B cell (primary cell): ENCODE data around the gene ELOVL6. TPM values are rescaled to one million over a fixed set of nuclear protein-coding genes. Genes with fewer than 3 reads are reported as not detected.

Experiments used
- ATAC-seq: fragments of 200-7000 bp; cut with Tn5 transposase; one replicate; pipeline ENCODE4 v1.10.0; 2021; ENCODE audit warnings: low read depth, mild to moderate bottlenecking, moderate number of reproducible peaks, moderate library complexity
- CTCF ChIA-PET: fragments of 350-600 bp; sonication (Branson Sonifier 250); formaldehyde crosslinking; loops from one replicate; lab custom pipeline; 2021; ENCODE audit warnings: antibody characterized with exemption, inconsistent platforms; lab: Charles Lee
- POLR2A ChIA-PET: fragments of 350-600 bp; sonication (Branson Sonifier 250); formaldehyde crosslinking; loops from one replicate; lab custom pipeline; 2021; ENCODE audit warnings: antibody characterized with exemption; lab: Charles Lee
- DNase-seq: peaks from one replicate; pipeline ENCODE4 v3.0.0; 2013
- H2AFZ ChIP-seq: 2 replicates; pipeline ENCODE4 v1.6.1; 2012; ENCODE audit warnings: mild to moderate bottlenecking, low read depth, low read length; ENCODE audit not compliant: insufficient read depth, poor library complexity, severe bottlenecking
- H3K27ac ChIP-seq, 2 donors: 1 replicate in 1 of 2; 2 replicates in 1 of 2; pipeline ENCODE4 v1.5.1; 2012 to 2013; ENCODE audit warnings: low read length in 2 of 2, mild to moderate bottlenecking in 2 of 2, moderate library complexity in 1 of 2
- H3K27me3 ChIP-seq, 4 experiments: fragments of 200-600 bp in 1 of 4; sonication (generic) in 1 of 4; replicated peaks in 1 of 4; 1 replicate in 2 of 4; 2 replicates in 2 of 4; pipeline versions ENCODE4 v1.6.1 to v1.7.0; 2013 to 2016; ENCODE audit warnings: low read length in 3 of 4, mild to moderate bottlenecking in 2 of 4, mixed read lengths in 1 of 4, moderate library complexity in 1 of 4; ENCODE audit not compliant: insufficient read depth in 4 of 4, control insufficient read depth in 3 of 4; ENCODE audit errors: control extremely low read depth in 1 of 4
- H3K36me3 ChIP-seq, 2 experiments: replicated peaks in 1 of 2; 1 replicate in 1 of 2; 2 replicates in 1 of 2; pipeline versions ENCODE4 v1.6.1 to v1.7.1; 2013; ENCODE audit warnings: low read length in 1 of 2; ENCODE audit not compliant: insufficient read depth in 2 of 2, control insufficient read depth in 1 of 2; ENCODE audit errors: control extremely low read depth in 1 of 2, extremely low read depth in 1 of 2
- H3K4me1 ChIP-seq, 2 donors: fragments of 200-600 bp in 1 of 2; sonication (generic) in 1 of 2; 1 replicate in 1 of 2; 2 replicates in 1 of 2; pipeline versions ENCODE4 v1.5.1 to v1.6.1; 2013 to 2017; ENCODE audit warnings: low read length in 2 of 2; ENCODE audit not compliant: control insufficient read depth in 2 of 2, insufficient read depth in 2 of 2
- H3K4me2 ChIP-seq: replicated peaks from 2 replicates; pipeline ENCODE3; 2012; ENCODE audit warnings: mild to moderate bottlenecking, low read depth, low read length; ENCODE audit not compliant: poor library complexity, severe bottlenecking
- H3K4me3 ChIP-seq, 5 experiments: fragments of 200-600 bp in 1 of 5; sonication (generic) in 1 of 5; 1 replicate in 3 of 5; 2 replicates in 2 of 5; pipeline versions ENCODE4 v1.5.1 to v1.7.0; 2011 to 2016; ENCODE audit warnings: low read length in 4 of 5, mild to moderate bottlenecking in 4 of 5, low read depth in 2 of 5, control low read depth in 1 of 5, moderate library complexity in 1 of 5; ENCODE audit not compliant: insufficient read depth in 1 of 5; ENCODE audit errors: control extremely low read depth in 1 of 5, extremely low read depth in 1 of 5
- H3K79me2 ChIP-seq: fragments of 200-600 bp; sonication (generic); one replicate; pipeline ENCODE4 v1.6.0; 2016; ENCODE audit warnings: low read length; ENCODE audit not compliant: control insufficient read depth, insufficient read depth
- H3K9ac ChIP-seq: fragments of 200-600 bp; sonication (generic); 2 replicates; pipeline ENCODE4 v1.6.1; 2017; ENCODE audit warnings: mild to moderate bottlenecking, low read length, moderate library complexity
- H3K9me3 ChIP-seq, 3 donors: one replicate each; pipeline versions ENCODE4 v1.6.1 to v1.7.1; 2013; ENCODE audit warnings: low read length in 2 of 3; ENCODE audit not compliant: control insufficient read depth in 2 of 3, insufficient read depth in 1 of 3; ENCODE audit errors: control extremely low read depth in 1 of 3
- H4K20me1 ChIP-seq: 2 replicates; pipeline ENCODE4 v1.6.0; 2012; ENCODE audit warnings: mild to moderate bottlenecking, low read length; ENCODE audit not compliant: insufficient read depth, control insufficient read depth, poor library complexity, severe bottlenecking
- H3K27ac Mint-ChIP-seq: one replicate; pipeline ENCODE4 v1.8.0; 2021; ENCODE audit warnings: mixed read lengths
- H3K27me3 Mint-ChIP-seq: one replicate; pipeline ENCODE4 v1.8.0; 2021; ENCODE audit warnings: mixed read lengths
- H3K4me1 Mint-ChIP-seq: one replicate; pipeline ENCODE4 v1.8.0; 2021; ENCODE audit warnings: mixed read lengths
- H3K4me3 Mint-ChIP-seq: one replicate; pipeline ENCODE4 v1.8.0; 2021; ENCODE audit warnings: mixed read lengths
- H3K9me3 Mint-ChIP-seq: one replicate; pipeline ENCODE4 v1.8.0; 2022; ENCODE audit warnings: mixed read lengths; ENCODE audit not compliant: insufficient read depth
- CTCF ChIP-seq: fragments of 200-600 bp; IDR thresholded peaks from one replicate; pipeline ENCODE4 v1.8.0; 2022; ENCODE audit warnings: antibody characterized with exemption, mild to moderate bottlenecking
- EZH2 ChIP-seq: IDR thresholded peaks from 2 replicates; pipeline ENCODE4 v1.6.1; 2012; ENCODE audit warnings: borderline replicate concordance, low read depth, mild to moderate bottlenecking, moderate library complexity, low read length; ENCODE audit not compliant: insufficient read depth, poor library complexity, severe bottlenecking
- WGBS: methylation state at CpG from one replicate; pipeline ENCODE4 v1.1.5; 2013; ENCODE audit warnings: missing lambda C conversion rate; ENCODE audit not compliant: insufficient coverage; 5-methylcytosine and 5-hydroxymethylcytosine counted together
- intact Hi-C: fragments of 100-400 bp; cut with micrococcal nuclease; formaldehyde crosslinking; loops from one replicate; pipeline ENCODE4 v1.10.0; 2022
- polyA plus RNA-seq: library from polyadenylated mRNA; depleted of rRNA; stranded (reverse); fragments of >200 nt; gene quantifications from 2 replicates; pipeline ENCODE4 v1.2.3, GENCODE V29; 2012
- total RNA-seq, 2 donors: library from RNA; stranded (reverse); fragments of 120-200 nt in 1 of 2; gene quantifications; 1 replicate in 1 of 2; 2 replicates in 1 of 2; pipeline versions ENCODE4 v1.2.3 to v1.2.4, GENCODE V29; 2013 to 2022

ELOVL6 gene
- total and polyA plus RNA-seq, 2 donors (not counting 1 experiment from before 2014, with no cell fraction given) = 0.10 to 0.22 TPM

- H3K9me3 ChIP-seq = no peaks in the 10 kb centered on the region
- no peak for ATAC-seq
- H3K4me1 ChIP-seq = peaks cover 6 to 8% of the 10 kb centered on the region in 2 donors
- H3K27me3 Mint-ChIP-seq = peaks cover 3% of the 10 kb centered on the region
- H3K9me3 Mint-ChIP-seq = no peaks in the 10 kb centered on the region
- H4K20me1 ChIP-seq = no peaks in the 10 kb centered on the region
- no peaks in the 10 kb centered on the region for H3K27me3 ChIP-seq
- no peak overlapping the region for H3K9ac ChIP-seq
- no peaks in the 10 kb centered on the region for H3K36me3 ChIP-seq
- H3K27ac ChIP-seq = no peak overlapping the region
- intact Hi-C loops = no loop called here
- CTCF ChIA-PET = interaction anchor here (1.0 to 1.2 kb wide), 2 partner anchors 15 to 17 kb away, joined by 3 to 8 read pairs; no protein-coding TSS in a partner anchor
- H3K4me3 Mint-ChIP-seq = no peak overlapping the region
- H3K4me1 Mint-ChIP-seq = peaks cover 10% of the 10 kb centered on the region
- POLR2A ChIA-PET = no interaction called here
- H2AFZ ChIP-seq = no peak overlapping the region
- TF ChIP-seq CTCF (no peak), EZH2 (no peak)
- H3K4me3 ChIP-seq = no peak overlapping the region
- H3K27ac Mint-ChIP-seq = no peak overlapping the region
- no peaks in the 10 kb centered on the region for H3K79me2 ChIP-seq
- no peak overlapping the region for H3K4me2 ChIP-seq
- DNase-seq = no peak
- no CpG with 5 or more reads among the region's 1 CpG for whole genome bisulfite sequencing
These were observed 134.1 kb downstream of the ELOVL6 start for GRCh38 chr4:110064295-110064694.

GRCh38 chr4:110062166-110062565, 136.2 kb downstream of the ELOVL6 start:
- no peak for ATAC-seq
- H3K27ac Mint-ChIP-seq = no peak overlapping the region
- H3K4me3 Mint-ChIP-seq = no peak overlapping the region
- H2AFZ ChIP-seq = no peak overlapping the region
- TF ChIP-seq CTCF (no peak), EZH2 (no peak)
- H3K27ac ChIP-seq = no peak overlapping the region
- peaks cover 3% of the 10 kb centered on the region for H3K27me3 Mint-ChIP-seq
- WGBS = 100% methylated on average over 3 of the region's 5 CpGs
- no peaks in the 10 kb centered on the region for H3K79me2 ChIP-seq
- H3K4me1 Mint-ChIP-seq = peaks cover 10% of the 10 kb centered on the region
- no peaks in the 10 kb centered on the region for H3K9me3 Mint-ChIP-seq
- H3K4me2 ChIP-seq = no peak overlapping the region
- no peak overlapping the region for H3K4me3 ChIP-seq
- no peak for DNase-seq
- H3K36me3 ChIP-seq = no peaks in the 10 kb centered on the region
- intact Hi-C loops = no loop called here
- CTCF ChIA-PET = interaction anchor here (1.6 kb wide), 1 partner anchor 13 kb away, joined by 6 read pairs; no protein-coding TSS in a partner anchor
- no peaks in the 10 kb centered on the region for H3K9me3 ChIP-seq
- H3K9ac ChIP-seq = no peak overlapping the region
- POLR2A ChIA-PET = no interaction called here
- no peaks in the 10 kb centered on the region for H3K27me3 ChIP-seq
- no peaks in the 10 kb centered on the region for H4K20me1 ChIP-seq
- peaks cover 6 to 8% of the 10 kb centered on the region in 2 donors for H3K4me1 ChIP-seq
